ENCODE measurements around the gene MGAT5B. TPM values are rescaled to one million over a fixed set of nuclear protein-coding genes. Genes with fewer than 3 reads are reported as not detected.

The MGAT5B gene
- total RNA-seq, 1 donor from 2014 or later = 6.3 TPM

GRCh38 chr17:76981545-76982295 lies 113.5 kb downstream of the MGAT5B start:
- no peaks in the 10 kb centered on the region for H3K4me1 ChIP-seq (ENCODE audit: insufficient read depth, low read length)
- H3K9ac ChIP-seq (ENCODE audit: low read length) = no peak overlapping the region
- Mint-ChIP-seq H3K4me3 (ENCODE audit: unreplicated experiment) (no peak overlapping the region), H3K9me3 (ENCODE audit: unreplicated experiment) (peaks cover 18% of the 10 kb centered on the region), H3K27ac (ENCODE audit: unreplicated experiment) (no peak overlapping the region), H3K36me3 (ENCODE audit: low read depth, unreplicated experiment) (peaks cover 2% of the 10 kb centered on the region), H3K27me3 (ENCODE audit: low read depth, unreplicated experiment) (peaks cover 41% of the 10 kb centered on the region), H3K4me1 (ENCODE audit: low read depth, unreplicated experiment) (no peaks in the 10 kb centered on the region)
- TF ChIP-seq CTCF (IDR thresholded peaks at IDR 0.05; ENCODE audit: insufficient read depth, low read depth, low read length) = no peak
- TF ChIP-seq EZH2 (IDR thresholded peaks at IDR 0.05; ENCODE audit: insufficient read depth, low read length) = no peak
- no peaks in the 10 kb centered on the region for H3K9me3 ChIP-seq (ENCODE audit: insufficient read depth, low read depth, low read length)
- H2AFZ ChIP-seq (ENCODE audit: low read depth, low read length) = no peak overlapping the region
- no peak overlapping the region for H3K4me2 ChIP-seq (ENCODE audit: low read length)
- no peak for FAIRE-seq
- no peaks in the 10 kb centered on the region for H4K20me1 ChIP-seq (ENCODE audit: insufficient read depth, low read length)
- peaks cover 17% of the 10 kb centered on the region for H3K27me3 ChIP-seq (ENCODE audit: insufficient read depth, low read length)
- no peak overlapping the region for H3K27ac ChIP-seq (ENCODE audit: low read depth, low read length)
- H3K4me3 ChIP-seq (ENCODE audit: insufficient read depth, low read depth, low read length) = no peak overlapping the region
- H3K36me3 ChIP-seq (ENCODE audit: insufficient read depth, low read length) = no peaks in the 10 kb centered on the region
- no peaks in the 10 kb centered on the region for H3K79me2 ChIP-seq (ENCODE audit: insufficient read depth, low read length)
- no peak for DNase-seq (ENCODE audit: low read depth)

GRCh38 chr17:76982408-76983074 lies 114.3 kb downstream of the MGAT5B start:
- no peaks in the 10 kb centered on the region for H3K4me1 Mint-ChIP-seq (ENCODE audit: low read depth, unreplicated experiment)
- H3K27me3 Mint-ChIP-seq (ENCODE audit: low read depth, unreplicated experiment) = peaks cover 44% of the 10 kb centered on the region
- FAIRE-seq (no peak), DNase-seq (ENCODE audit: low read depth) (no peak)
- Histone ChIP-seq H3K27me3 (ENCODE audit: insufficient read depth, low read length) (peaks cover 17% of the 10 kb centered on the region), H3K4me2 (ENCODE audit: low read length) (no peak overlapping the region), H3K4me1 (ENCODE audit: insufficient read depth, low read length) (no peaks in the 10 kb centered on the region), H2AFZ (ENCODE audit: low read depth, low read length) (no peak overlapping the region), H3K9me3 (ENCODE audit: insufficient read depth, low read depth, low read length) (no peaks in the 10 kb centered on the region), H3K4me3 (ENCODE audit: insufficient read depth, low read depth, low read length) (no peak overlapping the region), H4K20me1 (ENCODE audit: insufficient read depth, low read length) (no peaks in the 10 kb centered on the region), H3K36me3 (ENCODE audit: insufficient read depth, low read length) (no peaks in the 10 kb centered on the region), H3K79me2 (ENCODE audit: insufficient read depth, low read length) (no peaks in the 10 kb centered on the region), H3K9ac (ENCODE audit: low read length) (no peak overlapping the region), H3K27ac (ENCODE audit: low read depth, low read length) (no peak overlapping the region)
- H3K9me3 Mint-ChIP-seq (ENCODE audit: unreplicated experiment) = peaks cover 12% of the 10 kb centered on the region
- peaks cover 2% of the 10 kb centered on the region for H3K36me3 Mint-ChIP-seq (ENCODE audit: low read depth, unreplicated experiment)
- no peak overlapping the region for H3K4me3 Mint-ChIP-seq (ENCODE audit: unreplicated experiment)
- no peak for TF ChIP-seq CTCF (IDR thresholded peaks at IDR 0.05; ENCODE audit: insufficient read depth, low read depth, low read length)
- TF ChIP-seq EZH2 (IDR thresholded peaks at IDR 0.05; ENCODE audit: insufficient read depth, low read length) = no peak
- no peak overlapping the region for H3K27ac Mint-ChIP-seq (ENCODE audit: unreplicated experiment)

Measured in astrocyte (in vitro differentiated cells and primary cell).